Erythroblast (primary cell): ENCODE data around the gene TTC39A.

ENCODE experiments used
- GATA1 ChIP-seq: IDR thresholded peaks from 2 replicates; pipeline ENCODE4 v1.6.1; 2011; ENCODE audit warnings: low read depth, mild to moderate bottlenecking, control low read depth, low read length, moderate library complexity
- POLR2A ChIP-seq: IDR thresholded peaks from 2 replicates; pipeline ENCODE4 v1.6.1; 2011; ENCODE audit warnings: mild to moderate bottlenecking, low read length

DNA sequence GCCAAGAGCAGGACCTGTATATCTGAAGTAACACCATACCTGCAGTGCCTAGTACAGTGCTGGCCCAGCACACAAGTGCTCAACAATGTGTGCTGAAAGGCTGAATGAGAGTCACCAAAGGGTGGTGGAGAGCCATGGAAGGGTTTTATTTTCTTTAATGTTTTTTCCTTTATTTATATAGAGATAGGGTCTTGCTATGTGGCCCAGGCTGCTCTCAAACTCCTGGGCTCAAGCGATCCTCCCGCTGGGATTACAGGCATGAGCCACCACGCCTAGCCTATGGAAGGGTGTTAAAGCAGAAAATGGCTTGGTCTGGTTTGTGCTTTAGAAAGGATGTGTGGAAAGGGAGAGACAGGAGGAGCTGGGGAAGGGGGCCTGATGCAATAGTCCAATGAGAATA is 13.3 kb upstream of the TTC39A start:
- no peak for TF ChIP-seq POLR2A
- no peak for TF ChIP-seq GATA1
